OCI-LY7 (cell line): ENCODE data around the gene LTN1. TPM values are rescaled to one million over a fixed set of nuclear protein-coding genes. Genes with fewer than 3 reads are reported as not detected.

Experiments
- BruUV-seq: library from RNA; stranded (reverse); fragments of 400-500 nt; replicated peaks from 2 replicates; lab custom pipeline; 2021; lab: Mats Ljungman, UMichigan
- CTCF ChIA-PET: fragments of 300-600 bp; sonication (Branson Sonifier 250); formaldehyde crosslinking; loops from one replicate; lab custom pipeline; 2022; ENCODE audit warnings: antibody characterized with exemption; ENCODE audit not compliant: unreplicated experiment; lab: Charles Lee
- POLR2A ChIA-PET: fragments of 300-600 bp; sonication (Branson Sonifier 250); formaldehyde crosslinking; loops from one replicate; lab custom pipeline; 2022; ENCODE audit warnings: antibody characterized with exemption; lab: Charles Lee
- DNase-seq: peaks from one replicate; pipeline ENCODE4 v3.0.0-alpha.2; 2015; ENCODE audit warnings: low spot score
- H2AFZ ChIP-seq: fragments of 200-600 bp; sonication (generic), shearing (Covaris generic); 2 replicates; pipeline ENCODE4 v1.6.1; 2014; ENCODE audit warnings: mild to moderate bottlenecking, antibody characterized with exemption, low read length, moderate library complexity
- H3K27ac ChIP-seq: fragments of 200-600 bp; sonication (generic); 2 replicates; pipeline ENCODE4 v1.5.1; 2014; ENCODE audit warnings: mixed run types, low read depth, mild to moderate bottlenecking, moderate library complexity, low read length, inconsistent platforms; ENCODE audit not compliant: poor library complexity, severe bottlenecking
- H3K36me3 ChIP-seq: fragments of 200-600 bp; sonication (generic); 2 replicates; pipeline ENCODE4 v1.6.1; 2014; ENCODE audit warnings: mild to moderate bottlenecking, antibody characterized with exemption, low read length, moderate library complexity, mixed read lengths; ENCODE audit not compliant: insufficient read depth
- H3K4me1 ChIP-seq: fragments of 200-600 bp; sonication (generic); 2 replicates; pipeline ENCODE4 v1.5.1; 2014; ENCODE audit warnings: mild to moderate bottlenecking, low read length; ENCODE audit not compliant: insufficient read depth, poor library complexity, severe bottlenecking
- H3K4me2 ChIP-seq: fragments of 200-600 bp; sonication (generic); 2 replicates; pipeline ENCODE4 v1.6.1; 2014; ENCODE audit warnings: mild to moderate bottlenecking, low read length
- H3K4me3 ChIP-seq: fragments of 200-600 bp; sonication (generic); 2 replicates; pipeline ENCODE4 v1.5.1; 2014; ENCODE audit warnings: mild to moderate bottlenecking, low read depth, low read length; ENCODE audit not compliant: poor library complexity, severe bottlenecking
- H3K79me2 ChIP-seq: fragments of 200-600 bp; sonication (generic); 2 replicates; pipeline ENCODE4 v1.6.1; 2016; ENCODE audit warnings: low read depth, mild to moderate bottlenecking, low read length, moderate library complexity, mixed read lengths; ENCODE audit not compliant: insufficient read depth
- H3K9me2 ChIP-seq: fragments of 200-600 bp; sonication (generic); 2 replicates; pipeline ENCODE4 v1.6.1; 2016; ENCODE audit warnings: mild to moderate bottlenecking, low read length, mixed read lengths; ENCODE audit not compliant: insufficient read depth
- H3K9me3 ChIP-seq: fragments of 200-600 bp; sonication (generic); 2 replicates; pipeline ENCODE4 v1.6.1; 2014; ENCODE audit warnings: mild to moderate bottlenecking, mixed run types, low read length, mixed read lengths
- H4K20me1 ChIP-seq: fragments of 200-600 bp; sonication (generic); 2 replicates; pipeline ENCODE4 v1.6.1; 2014; ENCODE audit warnings: mild to moderate bottlenecking, antibody characterized with exemption, low read length, moderate library complexity, mixed read lengths; ENCODE audit not compliant: insufficient read depth
- CTCF ChIP-seq: fragments of 200-600 bp; sonication (generic); conservative IDR thresholded peaks from 2 replicates; pipeline ENCODE4 v1.5.1; 2014; ENCODE audit warnings: mild to moderate bottlenecking, antibody characterized with exemption, low read length, moderate library complexity, mixed read lengths
- EZH2phosphoT487 ChIP-seq: fragments of 200-600 bp; sonication (generic); IDR thresholded peaks from 2 replicates; pipeline ENCODE4 v1.6.1; 2018; ENCODE audit warnings: low read depth, borderline replicate concordance, mild to moderate bottlenecking, mixed run types, antibody characterized with exemption, low read length, moderate library complexity, mixed read lengths
- intact Hi-C: fragments of 100-400 bp; cut with micrococcal nuclease; formaldehyde crosslinking; loops from one replicate; pipeline ENCODE4 v1.10.0; 2022; ENCODE audit not compliant: unreplicated experiment
- total RNA-seq, 2 experiments: library from RNA; depleted of rRNA in 1 of 2; stranded (reverse); fragments of >200 nt in 1 of 2; shearing (Covaris generic) in 1 of 2; gene quantifications; 2 replicates each; pipeline ENCODE4 v1.2.3, GENCODE V29; 2014 to 2022

The LTN1 gene
- total RNA-seq, 2 experiments from 2014 or later, result 18.4 to 32.6 TPM

GRCh38 chr21:28944296-28944695 lies 48.4 kb downstream of the LTN1 start:
- Histone ChIP-seq H4K20me1 (no peaks in the 10 kb centered on the region), H3K36me3 (peaks cover 84% of the 10 kb centered on the region; the same call in 1 of the 2 replicates), H3K4me1 (no peaks in the 10 kb centered on the region), H3K9me3 (no peaks in the 10 kb centered on the region), H3K9me2 (no peaks in the 10 kb centered on the region), H3K4me2 (no peak overlapping the region), H3K27ac (no peak overlapping the region), H3K4me3 (no peak overlapping the region), H2AFZ (no peak overlapping the region), H3K79me2 (no peaks in the 10 kb centered on the region)
- no peak for TF ChIP-seq CTCF
- TF ChIP-seq EZH2phosphoT487, result no peak
- ChIA-PET POLR2A (no interaction called here), CTCF (no interaction called here)
- DNase-seq, result no peak
- intact Hi-C loops, result loop anchor here (10.0 kb wide), 1 partner anchor 429 kb away; no protein-coding TSS in a partner anchor
- no TSS peak for BruUV-seq

- Histone ChIP-seq H3K9me3 (no peaks in the 10 kb centered on the region), H3K36me3 (peaks cover 85% of the 10 kb centered on the region), H3K79me2 (no peaks in the 10 kb centered on the region), H4K20me1 (no peaks in the 10 kb centered on the region), H3K4me1 (no peaks in the 10 kb centered on the region), H2AFZ (no peak overlapping the region), H3K4me3 (no peak overlapping the region), H3K9me2 (no peaks in the 10 kb centered on the region), H3K4me2 (no peak overlapping the region), H3K27ac (no peak overlapping the region)
- CTCF ChIA-PET, result no interaction called here
- BruUV-seq, result no TSS peak
- POLR2A ChIA-PET, result interaction anchor here (0.6 kb wide), 1 partner anchor 10 kb away, joined by 3 read pairs; no protein-coding TSS in a partner anchor
- no peak for DNase-seq
- no peak for TF ChIP-seq EZH2phosphoT487
- no peak for TF ChIP-seq CTCF
- intact Hi-C loops, result loop anchor here (10.0 kb wide), 1 partner anchor 429 kb away; no protein-coding TSS in a partner anchor
Measured at GRCh38 chr21:28943631-28944030, 49.0 kb downstream of the LTN1 start.

- intact Hi-C loops, result no loop called here
- Histone ChIP-seq H3K4me2 (no peak overlapping the region), H3K4me1 (no peaks in the 10 kb centered on the region), H4K20me1 (no peaks in the 10 kb centered on the region), H3K36me3 (peaks cover 75% of the 10 kb centered on the region), H3K4me3 (no peak overlapping the region), H3K9me3 (no peaks in the 10 kb centered on the region), H2AFZ (no peak overlapping the region), H3K9me2 (no peaks in the 10 kb centered on the region), H3K79me2 (no peaks in the 10 kb centered on the region), H3K27ac (no peak overlapping the region)
- BruUV-seq, result no TSS peak
- TF ChIP-seq EZH2phosphoT487 (no peak), CTCF (no peak)
- ChIA-PET CTCF (no interaction called here), POLR2A (interaction anchor here (0.7 to 1.1 kb wide), 3 partner anchors 9 to 55 kb away, joined by 3 to 5 read pairs (median 3); no protein-coding TSS in a partner anchor)
- DNase-seq, result no peak
Measured at GRCh38 chr21:28938726-28939125, 54.0 kb downstream of the LTN1 start.
